ENCODE data around the gene TBC1D4. TPM values are rescaled to one million over a fixed set of nuclear protein-coding genes. Genes with fewer than 3 reads are reported as not detected.

The TBC1D4 gene
- total and polyA plus RNA-seq, 2 experiments from 2014 or later, result 18.7 to 38.2 TPM

DNA sequence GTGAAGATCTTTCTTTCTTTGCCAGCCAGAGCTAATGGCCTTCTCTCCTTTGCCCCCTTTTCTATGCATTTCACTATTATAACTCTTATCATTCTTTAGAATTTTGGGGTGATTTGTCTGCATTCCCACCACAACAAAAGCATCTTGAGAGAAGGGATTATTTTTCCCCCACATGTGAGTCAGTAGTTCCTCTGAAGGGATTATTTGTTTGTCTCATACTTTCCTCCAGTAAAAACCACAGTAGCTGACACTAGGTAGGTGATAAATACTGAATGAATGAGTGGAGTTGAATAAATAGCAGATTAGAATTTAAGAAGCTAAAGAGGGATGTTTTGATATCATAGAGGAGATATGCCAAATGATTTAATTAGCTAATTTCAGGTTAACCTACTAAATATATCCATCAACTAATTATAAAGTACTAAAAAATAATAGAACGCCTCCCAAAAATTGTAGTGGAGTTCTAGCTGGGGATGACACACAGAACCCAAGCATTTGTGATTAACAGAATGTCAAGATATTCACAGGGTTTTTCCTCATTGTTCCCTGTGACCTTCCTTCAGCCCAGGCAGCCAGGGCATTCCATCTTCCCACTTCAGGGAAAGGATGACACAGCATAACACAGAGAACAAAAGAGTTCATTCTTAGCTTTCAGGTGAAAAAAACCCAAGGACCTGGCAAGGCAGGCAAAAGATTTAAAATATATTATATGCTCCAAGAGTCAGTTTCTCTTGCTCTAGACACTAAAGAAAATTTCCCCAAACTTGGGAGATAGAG lies 3.5 kb upstream of the TBC1D4 start:
- no peak overlapping the region for H3K4me3 Mint-ChIP-seq
- Histone ChIP-seq H3F3A (replicated peaks; ENCODE audit: low read depth) (no peaks in the 10 kb centered on the region; the same call in 1 of the 2 replicates), H3K27me3 (ENCODE audit: insufficient read depth) (peaks cover 4% of the 10 kb centered on the region), H3K27ac (ENCODE audit: low read depth) (no peak overlapping the region), H3K36me3 (ENCODE audit: insufficient read depth) (no peaks in the 10 kb centered on the region), H3K4me3 (no peak overlapping the region), H3K4me2 (no peak overlapping the region), H3K4me1 (ENCODE audit: insufficient read depth) (peaks cover 7% of the 10 kb centered on the region), H3K79me2 (replicated peaks; ENCODE audit: insufficient read depth) (peaks cover 2% of the 10 kb centered on the region), H4K20me1 (replicated peaks; ENCODE audit: insufficient read depth) (no peaks in the 10 kb centered on the region), H3K9me2 (ENCODE audit: insufficient read depth) (no peaks in the 10 kb centered on the region), H2AFZ (peak overlapping the region; percentile 56; the same call in 1 of the 2 replicates)
- peak overlapping the region; percentile 93 for H3K27ac Mint-ChIP-seq
- peaks cover 20% of the 10 kb centered on the region for H3K27me3 Mint-ChIP-seq (ENCODE audit: insufficient read depth, low read depth, poor library complexity)
- ATAC-seq (no peak), DNase-seq (ENCODE audit: low spot score) (peak; percentile 51)
- TF ChIP-seq CREB1 (CRISPR knock-in tag; IDR thresholded peaks at IDR 0.05; ENCODE audit: low read depth) (no peak), EZH2phosphoT487 (IDR thresholded peaks at IDR 0.05; ENCODE audit: unreplicated experiment) (no peak), NANOG (IDR thresholded peaks at IDR 0.05; ENCODE audit: borderline replicate concordance) (no peak), JUNB (IDR thresholded peaks at IDR 0.05; ENCODE audit: unreplicated experiment) (no peak), EZH2 (IDR thresholded peaks at IDR 0.05; ENCODE audit: low read depth, unreplicated experiment) (no peak), ZNF331 (CRISPR knock-in tag; IDR thresholded peaks at IDR 0.05; ENCODE audit: low read depth) (no peak), POLR2AphosphoS5 (IDR thresholded peaks at IDR 0.05; ENCODE audit: low read depth) (no peak), STAT1 (IDR thresholded peaks at IDR 0.05; ENCODE audit: unreplicated experiment) (no peak), ZNF114 (CRISPR knock-in tag; IDR thresholded peaks at IDR 0.05) (no peak)
- TF ChIP-seq, protein P1, sequence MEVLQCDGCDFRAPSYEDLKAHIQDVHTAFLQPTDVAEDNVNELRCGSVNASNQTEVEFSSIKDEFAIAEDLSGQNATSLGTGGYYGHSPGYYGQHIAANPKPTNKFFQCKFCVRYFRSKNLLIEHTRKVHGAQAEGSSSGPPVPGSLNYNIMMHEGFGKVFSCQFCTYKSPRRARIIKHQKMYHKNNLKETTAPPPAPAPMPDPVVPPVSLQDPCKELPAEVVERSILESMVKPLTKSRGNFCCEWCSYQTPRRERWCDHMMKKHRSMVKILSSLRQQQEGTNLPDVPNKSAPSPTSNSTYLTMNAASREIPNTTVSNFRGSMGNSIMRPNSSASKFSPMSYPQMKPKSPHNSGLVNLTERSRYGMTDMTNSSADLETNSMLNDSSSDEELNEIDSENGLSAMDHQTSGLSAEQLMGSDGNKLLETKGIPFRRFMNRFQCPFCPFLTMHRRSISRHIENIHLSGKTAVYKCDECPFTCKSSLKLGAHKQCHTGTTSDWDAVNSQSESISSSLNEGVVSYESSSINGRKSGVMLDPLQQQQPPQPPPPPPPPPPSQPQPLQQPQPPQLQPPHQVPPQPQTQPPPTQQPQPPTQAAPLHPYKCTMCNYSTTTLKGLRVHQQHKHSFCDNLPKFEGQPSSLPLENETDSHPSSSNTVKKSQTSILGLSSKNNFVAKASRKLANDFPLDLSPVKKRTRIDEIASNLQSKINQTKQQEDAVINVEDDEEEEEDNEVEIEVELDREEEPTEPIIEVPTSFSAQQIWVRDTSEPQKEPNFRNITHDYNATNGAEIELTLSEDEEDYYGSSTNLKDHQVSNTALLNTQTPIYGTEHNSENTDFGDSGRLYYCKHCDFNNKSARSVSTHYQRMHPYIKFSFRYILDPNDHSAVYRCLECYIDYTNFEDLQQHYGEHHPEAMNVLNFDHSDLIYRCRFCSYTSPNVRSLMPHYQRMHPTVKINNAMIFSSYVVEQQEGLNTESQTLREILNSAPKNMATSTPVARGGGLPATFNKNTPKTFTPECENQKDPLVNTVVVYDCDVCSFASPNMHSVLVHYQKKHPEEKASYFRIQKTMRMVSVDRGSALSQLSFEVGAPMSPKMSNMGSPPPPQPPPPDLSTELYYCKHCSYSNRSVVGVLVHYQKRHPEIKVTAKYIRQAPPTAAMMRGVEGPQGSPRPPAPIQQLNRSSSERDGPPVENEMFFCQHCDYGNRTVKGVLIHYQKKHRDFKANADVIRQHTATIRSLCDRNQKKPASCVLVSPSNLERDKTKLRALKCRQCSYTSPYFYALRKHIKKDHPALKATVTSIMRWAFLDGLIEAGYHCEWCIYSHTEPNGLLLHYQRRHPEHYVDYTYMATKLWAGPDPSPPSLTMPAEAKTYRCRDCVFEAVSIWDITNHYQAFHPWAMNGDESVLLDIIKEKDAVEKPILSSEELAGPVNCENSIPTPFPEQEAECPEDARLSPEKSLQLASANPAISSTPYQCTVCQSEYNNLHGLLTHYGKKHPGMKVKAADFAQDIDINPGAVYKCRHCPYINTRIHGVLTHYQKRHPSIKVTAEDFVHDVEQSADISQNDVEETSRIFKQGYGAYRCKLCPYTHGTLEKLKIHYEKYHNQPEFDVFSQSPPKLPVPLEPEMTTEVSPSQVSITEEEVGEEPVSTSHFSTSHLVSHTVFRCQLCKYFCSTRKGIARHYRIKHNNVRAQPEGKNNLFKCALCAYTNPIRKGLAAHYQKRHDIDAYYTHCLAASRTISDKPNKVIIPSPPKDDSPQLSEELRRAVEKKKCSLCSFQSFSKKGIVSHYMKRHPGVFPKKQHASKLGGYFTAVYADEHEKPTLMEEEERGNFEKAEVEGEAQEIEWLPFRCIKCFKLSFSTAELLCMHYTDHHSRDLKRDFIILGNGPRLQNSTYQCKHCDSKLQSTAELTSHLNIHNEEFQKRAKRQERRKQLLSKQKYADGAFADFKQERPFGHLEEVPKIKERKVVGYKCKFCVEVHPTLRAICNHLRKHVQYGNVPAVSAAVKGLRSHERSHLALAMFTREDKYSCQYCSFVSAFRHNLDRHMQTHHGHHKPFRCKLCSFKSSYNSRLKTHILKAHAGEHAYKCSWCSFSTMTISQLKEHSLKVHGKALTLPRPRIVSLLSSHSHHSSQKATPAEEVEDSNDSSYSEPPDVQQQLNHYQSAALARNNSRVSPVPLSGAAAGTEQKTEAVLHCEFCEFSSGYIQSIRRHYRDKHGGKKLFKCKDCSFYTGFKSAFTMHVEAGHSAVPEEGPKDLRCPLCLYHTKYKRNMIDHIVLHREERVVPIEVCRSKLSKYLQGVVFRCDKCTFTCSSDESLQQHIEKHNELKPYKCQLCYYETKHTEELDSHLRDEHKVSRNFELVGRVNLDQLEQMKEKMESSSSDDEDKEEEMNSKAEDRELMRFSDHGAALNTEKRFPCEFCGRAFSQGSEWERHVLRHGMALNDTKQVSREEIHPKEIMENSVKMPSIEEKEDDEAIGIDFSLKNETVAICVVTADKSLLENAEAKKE (CRISPR knock-in tag; IDR thresholded peaks at IDR 0.05), result no peak
- TF ChIP-seq, protein P2, sequence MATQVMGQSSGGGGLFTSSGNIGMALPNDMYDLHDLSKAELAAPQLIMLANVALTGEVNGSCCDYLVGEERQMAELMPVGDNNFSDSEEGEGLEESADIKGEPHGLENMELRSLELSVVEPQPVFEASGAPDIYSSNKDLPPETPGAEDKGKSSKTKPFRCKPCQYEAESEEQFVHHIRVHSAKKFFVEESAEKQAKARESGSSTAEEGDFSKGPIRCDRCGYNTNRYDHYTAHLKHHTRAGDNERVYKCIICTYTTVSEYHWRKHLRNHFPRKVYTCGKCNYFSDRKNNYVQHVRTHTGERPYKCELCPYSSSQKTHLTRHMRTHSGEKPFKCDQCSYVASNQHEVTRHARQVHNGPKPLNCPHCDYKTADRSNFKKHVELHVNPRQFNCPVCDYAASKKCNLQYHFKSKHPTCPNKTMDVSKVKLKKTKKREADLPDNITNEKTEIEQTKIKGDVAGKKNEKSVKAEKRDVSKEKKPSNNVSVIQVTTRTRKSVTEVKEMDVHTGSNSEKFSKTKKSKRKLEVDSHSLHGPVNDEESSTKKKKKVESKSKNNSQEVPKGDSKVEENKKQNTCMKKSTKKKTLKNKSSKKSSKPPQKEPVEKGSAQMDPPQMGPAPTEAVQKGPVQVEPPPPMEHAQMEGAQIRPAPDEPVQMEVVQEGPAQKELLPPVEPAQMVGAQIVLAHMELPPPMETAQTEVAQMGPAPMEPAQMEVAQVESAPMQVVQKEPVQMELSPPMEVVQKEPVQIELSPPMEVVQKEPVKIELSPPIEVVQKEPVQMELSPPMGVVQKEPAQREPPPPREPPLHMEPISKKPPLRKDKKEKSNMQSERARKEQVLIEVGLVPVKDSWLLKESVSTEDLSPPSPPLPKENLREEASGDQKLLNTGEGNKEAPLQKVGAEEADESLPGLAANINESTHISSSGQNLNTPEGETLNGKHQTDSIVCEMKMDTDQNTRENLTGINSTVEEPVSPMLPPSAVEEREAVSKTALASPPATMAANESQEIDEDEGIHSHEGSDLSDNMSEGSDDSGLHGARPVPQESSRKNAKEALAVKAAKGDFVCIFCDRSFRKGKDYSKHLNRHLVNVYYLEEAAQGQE (IDR thresholded peaks at IDR 0.05; ENCODE audit: unreplicated experiment), result no peak
- TF ChIP-seq, protein P3, sequence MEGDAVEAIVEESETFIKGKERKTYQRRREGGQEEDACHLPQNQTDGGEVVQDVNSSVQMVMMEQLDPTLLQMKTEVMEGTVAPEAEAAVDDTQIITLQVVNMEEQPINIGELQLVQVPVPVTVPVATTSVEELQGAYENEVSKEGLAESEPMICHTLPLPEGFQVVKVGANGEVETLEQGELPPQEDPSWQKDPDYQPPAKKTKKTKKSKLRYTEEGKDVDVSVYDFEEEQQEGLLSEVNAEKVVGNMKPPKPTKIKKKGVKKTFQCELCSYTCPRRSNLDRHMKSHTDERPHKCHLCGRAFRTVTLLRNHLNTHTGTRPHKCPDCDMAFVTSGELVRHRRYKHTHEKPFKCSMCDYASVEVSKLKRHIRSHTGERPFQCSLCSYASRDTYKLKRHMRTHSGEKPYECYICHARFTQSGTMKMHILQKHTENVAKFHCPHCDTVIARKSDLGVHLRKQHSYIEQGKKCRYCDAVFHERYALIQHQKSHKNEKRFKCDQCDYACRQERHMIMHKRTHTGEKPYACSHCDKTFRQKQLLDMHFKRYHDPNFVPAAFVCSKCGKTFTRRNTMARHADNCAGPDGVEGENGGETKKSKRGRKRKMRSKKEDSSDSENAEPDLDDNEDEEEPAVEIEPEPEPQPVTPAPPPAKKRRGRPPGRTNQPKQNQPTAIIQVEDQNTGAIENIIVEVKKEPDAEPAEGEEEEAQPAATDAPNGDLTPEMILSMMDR (conservative IDR thresholded peaks at IDR 0.05; ENCODE audit: low read depth in 2 of 2), result no peak
- TF ChIP-seq, protein P4, sequence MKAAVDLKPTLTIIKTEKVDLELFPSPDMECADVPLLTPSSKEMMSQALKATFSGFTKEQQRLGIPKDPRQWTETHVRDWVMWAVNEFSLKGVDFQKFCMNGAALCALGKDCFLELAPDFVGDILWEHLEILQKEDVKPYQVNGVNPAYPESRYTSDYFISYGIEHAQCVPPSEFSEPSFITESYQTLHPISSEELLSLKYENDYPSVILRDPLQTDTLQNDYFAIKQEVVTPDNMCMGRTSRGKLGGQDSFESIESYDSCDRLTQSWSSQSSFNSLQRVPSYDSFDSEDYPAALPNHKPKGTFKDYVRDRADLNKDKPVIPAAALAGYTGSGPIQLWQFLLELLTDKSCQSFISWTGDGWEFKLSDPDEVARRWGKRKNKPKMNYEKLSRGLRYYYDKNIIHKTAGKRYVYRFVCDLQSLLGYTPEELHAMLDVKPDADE (IDR thresholded peaks at IDR 0.05), result no peak
- no peaks in the 10 kb centered on the region; the same call in 2 of the 3 replicates for H3K9me3 Mint-ChIP-seq
- H3K36me3 Mint-ChIP-seq (ENCODE audit: low read depth), result peaks cover 3% of the 10 kb centered on the region; the same call in 1 of the 3 replicates
- peaks cover 20% of the 10 kb centered on the region for H3K4me1 Mint-ChIP-seq
